ENCODE measurements around the gene CACNA2D3.

Gene CACNA2D3

GRCh38 chr3:54374214-54374852, 252.0 kb downstream of the CACNA2D3 start:
- no peak for DNase-seq (ENCODE audit: low spot score)

- no peak for DNase-seq (ENCODE audit: low spot score)
Measured at GRCh38 chr3:54376142-54376807, 253.9 kb downstream of the CACNA2D3 start.

GRCh38 chr3:54376939-54377578, 254.7 kb downstream of the CACNA2D3 start:
- no peak for DNase-seq (ENCODE audit: low spot score)

- DNase-seq (ENCODE audit: low spot score): no peak
Measured at GRCh38 chr3:54378184-54378583, 255.8 kb downstream of the CACNA2D3 start.

GRCh38 chr3:54384279-54384678, 261.9 kb downstream of the CACNA2D3 start:
- DNase-seq (ENCODE audit: low spot score): no peak

GRCh38 chr3:54390582-54390981, 268.2 kb downstream of the CACNA2D3 start:
- no peak for DNase-seq (ENCODE audit: low spot score)

GRCh38 chr3:54393150-54393549, 270.8 kb downstream of the CACNA2D3 start:
- no peak for DNase-seq (ENCODE audit: low spot score)

GRCh38 chr3:54408328-54408727, 286.0 kb downstream of the CACNA2D3 start:
- DNase-seq (ENCODE audit: low spot score): no peak

- DNase-seq (ENCODE audit: low spot score): no peak
Measured at GRCh38 chr3:54421943-54422342, 299.6 kb downstream of the CACNA2D3 start.

GRCh38 chr3:54424292-54424691, 301.9 kb downstream of the CACNA2D3 start:
- no peak for DNase-seq (ENCODE audit: low spot score)

GRCh38 chr3:54426381-54426780, 304.0 kb downstream of the CACNA2D3 start:
- DNase-seq (ENCODE audit: low spot score): no peak

GRCh38 chr3:54427501-54427900, 305.1 kb downstream of the CACNA2D3 start:
- no peak for DNase-seq (ENCODE audit: low spot score)

- peak; percentile 60 for DNase-seq (ENCODE audit: low spot score)
Measured at GRCh38 chr3:54427941-54428871, 305.9 kb downstream of the CACNA2D3 start.

- DNase-seq (ENCODE audit: low spot score): no peak
Measured at GRCh38 chr3:54432975-54433374, 310.6 kb downstream of the CACNA2D3 start.

GRCh38 chr3:54433846-54434245, 311.5 kb downstream of the CACNA2D3 start:
- DNase-seq (ENCODE audit: low spot score): no peak

- no peak for DNase-seq (ENCODE audit: low spot score)
Measured at GRCh38 chr3:54434756-54435155, 312.4 kb downstream of the CACNA2D3 start.

GRCh38 chr3:54437271-54437670, 314.9 kb downstream of the CACNA2D3 start:
- no peak for DNase-seq (ENCODE audit: low spot score)

GRCh38 chr3:54443561-54444161, 321.3 kb downstream of the CACNA2D3 start:
- no peak for DNase-seq (ENCODE audit: low spot score)

- no peak for DNase-seq (ENCODE audit: low spot score)
Measured at GRCh38 chr3:54445630-54446029, 323.3 kb downstream of the CACNA2D3 start.

GRCh38 chr3:54447427-54447826, 325.1 kb downstream of the CACNA2D3 start:
- DNase-seq (ENCODE audit: low spot score): no peak

GRCh38 chr3:54454806-54455205, 332.5 kb downstream of the CACNA2D3 start:
- DNase-seq (ENCODE audit: low spot score): no peak

- DNase-seq (ENCODE audit: low spot score): no peak
Measured at GRCh38 chr3:54458357-54458756, 336.0 kb downstream of the CACNA2D3 start.
